ENCODE results near the gene PNO1.

- TF ChIP-seq CTCF (conservative IDR thresholded peaks at IDR 0.05; ENCODE audit: low read depth in 2 of 2) (no peak), JUNB (IDR thresholded peaks at IDR 0.05; ENCODE audit: unreplicated experiment) (no peak), REST (IDR thresholded peaks at IDR 0.05; ENCODE audit: unreplicated experiment) (no peak), POLR2AphosphoS5 (IDR thresholded peaks at IDR 0.05; ENCODE audit: low read depth) (no peak), EZH2 (IDR thresholded peaks at IDR 0.05; ENCODE audit: low read depth, unreplicated experiment) (no peak)
These were observed 31.1 kb downstream of the PNO1 start for GRCh38 chr2:68188831-68189230.
